HG03457 (cell line): Measurements from ENCODE around the gene PRKCE.

Experiments used
- ATAC-seq: cut with Tn5 transposase; IDR thresholded peaks from one replicate; pipeline ENCODE4 v1.9.1; 2021; ENCODE audit warnings: moderate number of reproducible peaks; ENCODE audit not compliant: unreplicated experiment

The PRKCE gene

GRCh38 chr2:45776160-45776955 is 124.9 kb downstream of the PRKCE start:
- no peak for ATAC-seq

- ATAC-seq: no peak
These were observed 126.7 kb downstream of the PRKCE start for GRCh38 chr2:45777996-45778719.

DNA sequence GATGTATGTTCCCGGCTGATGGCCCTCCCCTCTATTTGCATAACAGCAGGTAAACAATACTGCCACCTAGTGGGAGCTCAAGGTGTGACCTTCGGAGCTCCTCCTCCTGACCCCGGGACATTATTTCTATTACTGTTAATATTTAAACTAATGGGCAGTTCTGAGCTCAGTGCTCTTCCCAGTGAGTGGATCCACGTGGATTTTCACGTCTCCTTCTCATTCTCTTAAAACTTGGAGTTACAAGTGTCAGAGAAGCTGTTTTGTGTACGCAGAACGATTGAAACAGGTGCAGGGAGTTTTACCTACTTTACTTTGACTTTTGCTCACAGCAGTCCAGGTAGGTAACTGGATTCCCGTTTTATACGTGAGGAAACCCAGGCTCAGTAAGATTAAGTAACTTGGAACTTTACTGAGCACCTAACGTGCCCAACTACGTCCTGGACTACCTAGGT is 127.3 kb downstream of the PRKCE start:
- no peak for ATAC-seq

GRCh38 chr2:45780541-45781463 is 129.3 kb downstream of the PRKCE start:
- no peak for ATAC-seq

- ATAC-seq: no peak
These were observed 130.0 kb downstream of the PRKCE start for GRCh38 chr2:45781464-45781811.

DNA sequence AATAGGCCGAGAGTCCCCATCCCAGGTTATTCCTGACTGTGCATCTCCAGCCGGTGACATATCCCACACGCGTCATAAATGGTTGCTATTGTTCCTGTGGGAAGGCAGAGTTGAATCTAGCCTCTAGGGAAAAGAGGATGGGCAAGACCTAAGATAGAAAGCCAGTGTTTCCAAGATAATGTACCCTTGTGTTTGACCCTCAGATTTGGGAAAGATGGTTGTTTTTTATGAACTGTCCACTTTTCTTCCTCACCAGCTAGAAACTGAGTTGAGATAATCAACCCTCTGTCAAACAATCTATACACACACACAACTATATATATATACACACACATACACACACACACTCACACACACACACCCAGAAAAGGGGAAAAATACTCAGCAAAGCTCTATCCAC is 131.0 kb downstream of the PRKCE start:
- no peak for ATAC-seq

GRCh38 chr2:45782986-45783385 is 131.5 kb downstream of the PRKCE start:
- no peak for ATAC-seq

GRCh38 chr2:45786030-45786835 is 134.8 kb downstream of the PRKCE start:
- ATAC-seq: no peak

GRCh38 chr2:45786836-45787357 is 135.4 kb downstream of the PRKCE start:
- ATAC-seq: no peak

- no peak for ATAC-seq
These were observed 136.9 kb downstream of the PRKCE start for GRCh38 chr2:45788401-45788800.

- ATAC-seq: no peak
These were observed 137.8 kb downstream of the PRKCE start for GRCh38 chr2:45789317-45789716.

DNA sequence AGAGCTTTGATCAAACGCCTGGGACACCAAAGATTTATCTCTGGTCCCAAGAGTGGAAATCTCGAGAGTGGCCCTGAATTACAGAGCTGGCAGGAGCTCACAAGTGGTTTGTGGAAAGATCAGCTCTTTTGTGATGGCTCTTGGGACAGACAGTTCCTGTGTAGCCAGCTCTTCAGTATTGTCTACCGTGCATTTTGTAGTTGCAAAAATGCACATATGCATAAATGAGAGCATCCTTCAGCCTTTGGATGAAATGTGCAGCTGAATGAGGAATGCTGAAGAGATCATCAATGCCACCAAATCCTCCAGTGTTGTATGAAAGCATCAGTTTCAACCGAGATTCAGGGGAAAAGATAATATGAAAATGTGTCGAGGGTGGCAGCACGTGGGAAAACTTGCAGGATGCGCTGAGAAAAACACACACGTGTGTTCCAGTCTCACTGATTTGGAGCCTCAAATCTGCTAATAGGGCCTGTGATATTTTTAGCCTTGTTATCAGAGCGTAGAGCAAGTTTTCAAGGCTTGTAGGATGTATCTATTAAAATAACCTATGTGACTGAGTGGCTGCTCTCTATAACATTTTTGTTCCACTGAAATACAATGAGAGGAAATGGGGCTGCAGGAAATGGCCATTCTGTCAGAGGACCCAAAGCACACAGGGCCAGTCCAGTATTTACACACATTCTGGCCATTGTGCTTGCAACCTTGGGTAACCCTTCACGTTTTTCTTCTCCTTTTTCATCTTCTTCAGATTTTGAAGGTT is 138.7 kb downstream of the PRKCE start:
- ATAC-seq: no peak

GRCh38 chr2:45793305-45793962 is 142.0 kb downstream of the PRKCE start:
- ATAC-seq: no peak

DNA sequence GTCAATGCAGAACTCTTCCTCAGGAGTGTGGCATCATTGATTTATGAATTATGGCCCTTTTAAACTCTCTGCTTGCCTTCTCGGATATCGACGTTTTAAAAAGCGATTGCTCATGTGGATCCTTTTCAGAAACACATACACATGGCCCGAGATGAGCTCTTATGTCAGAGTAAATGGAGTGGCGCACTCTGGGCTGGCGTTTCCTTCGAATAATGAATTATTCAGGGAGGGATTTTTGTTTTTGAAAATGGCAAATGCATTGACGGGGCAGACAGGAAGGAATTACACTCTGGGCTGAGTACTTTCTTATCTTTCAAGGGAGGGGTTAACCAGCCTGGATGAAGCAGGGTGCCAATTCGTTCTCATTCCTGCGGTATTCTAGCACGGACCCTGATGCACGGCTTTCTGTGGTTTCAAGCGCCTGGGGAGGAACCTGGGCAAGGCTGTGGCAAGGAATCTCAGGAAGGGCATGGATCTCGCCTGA is 142.7 kb downstream of the PRKCE start:
- no peak for ATAC-seq

DNA sequence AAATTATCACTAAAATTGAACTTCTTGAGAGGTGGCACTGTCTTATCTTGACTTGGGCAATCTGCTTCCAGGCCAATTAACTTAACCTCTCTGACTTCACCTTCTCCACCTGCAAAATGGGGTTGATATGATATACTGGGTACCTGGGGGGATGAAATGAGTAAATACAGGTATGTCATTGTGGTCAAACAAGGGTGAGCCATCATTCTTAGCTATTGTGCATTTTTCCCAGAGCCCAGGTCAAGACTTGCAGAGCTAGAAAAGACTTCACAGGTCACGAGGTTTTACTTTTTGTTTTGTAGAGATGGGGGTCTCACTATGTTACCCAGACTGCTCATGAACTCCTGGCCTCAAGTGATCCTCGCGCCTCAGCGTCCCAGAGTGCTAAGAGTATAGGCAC is 145.0 kb downstream of the PRKCE start:
- no peak for ATAC-seq

DNA sequence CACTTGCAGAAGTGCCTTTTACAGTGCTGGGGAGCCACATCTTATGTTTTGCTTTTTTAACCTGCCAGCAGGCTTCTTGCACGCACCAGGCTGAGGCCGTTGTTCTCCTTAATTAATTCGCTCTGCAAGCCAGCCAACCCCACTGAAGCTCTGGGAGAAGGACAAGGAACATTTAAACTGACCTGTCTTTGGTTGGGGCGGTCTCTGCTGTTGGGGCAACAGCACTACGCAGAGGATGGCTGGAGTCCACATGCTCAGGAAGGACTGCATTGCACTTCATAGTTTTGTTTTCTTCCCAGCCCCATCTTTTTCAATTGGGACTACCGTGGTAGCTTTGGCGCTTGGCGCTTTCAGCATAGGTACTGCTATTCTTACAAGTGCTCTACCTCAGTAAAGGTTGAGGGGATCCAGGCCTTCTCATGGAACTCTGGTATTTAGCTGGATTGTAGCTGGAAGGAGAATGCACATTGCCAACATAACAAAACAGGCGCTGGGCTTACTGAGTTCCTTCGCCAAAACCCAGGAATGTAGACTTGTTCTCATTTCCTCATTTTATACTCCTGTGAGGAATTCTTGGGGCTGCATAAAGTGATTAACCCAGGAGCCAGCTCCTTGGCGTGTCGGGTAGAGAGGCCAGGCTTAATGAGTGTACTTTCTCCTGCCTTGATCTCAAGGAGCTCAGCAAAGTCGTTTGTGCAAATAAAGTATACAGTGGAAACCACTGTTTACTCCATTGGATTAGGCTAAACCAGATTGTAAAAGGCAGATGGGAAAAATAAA is 146.2 kb downstream of the PRKCE start:
- no peak for ATAC-seq

DNA sequence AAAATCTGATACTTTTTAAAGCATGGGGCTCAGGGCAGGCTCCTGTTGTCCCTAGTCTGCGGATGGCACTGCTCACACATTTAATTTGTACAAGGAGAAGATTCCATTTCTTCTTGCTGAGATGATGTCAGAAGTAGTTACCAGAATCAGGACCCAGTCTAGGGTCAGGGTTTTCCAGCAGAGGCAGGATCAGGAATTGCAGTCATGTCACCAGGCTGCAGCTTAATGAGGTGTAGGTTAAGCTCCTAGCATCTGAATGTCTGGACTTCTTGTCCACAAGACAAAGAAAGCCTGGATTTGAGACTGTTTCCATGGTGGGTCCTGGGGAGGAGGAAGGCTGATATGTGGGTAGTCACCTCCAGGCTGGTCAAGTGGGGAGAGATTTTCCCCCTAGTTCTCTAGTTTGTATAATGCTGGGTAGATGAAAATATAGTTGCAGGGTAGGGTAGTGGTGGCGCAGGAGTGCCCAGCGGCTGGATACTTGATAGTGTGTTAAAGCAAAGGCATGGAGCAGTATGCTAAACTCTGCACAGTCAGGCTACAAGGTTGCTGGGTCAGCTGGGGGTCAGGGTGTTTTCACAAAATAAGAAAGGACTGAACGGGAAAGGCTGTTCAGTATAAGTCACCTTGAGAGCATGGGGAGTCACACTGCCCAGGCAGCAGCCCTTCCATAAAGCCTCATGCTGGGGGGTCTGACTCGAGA is 148.4 kb downstream of the PRKCE start:
- ATAC-seq: no peak
